IMR-90 (cell line): ENCODE results near the gene CGNL1. TPM values are rescaled to one million over a fixed set of nuclear protein-coding genes. Genes with fewer than 3 reads are reported as not detected.

Experiments
- ATAC-seq: fragments of 200-7000 bp; cut with Tn5 transposase; 2 replicates; pipeline ENCODE4 v1.9.1; 2020; ENCODE audit warnings: low read depth, mild to moderate bottlenecking, moderate library complexity
- BruUV-seq: library from RNA; stranded (reverse); fragments of 400-500 nt; replicated peaks from 2 replicates; lab custom pipeline; 2021; lab: Mats Ljungman, UMichigan
- CTCF ChIA-PET: fragments of 300-600 bp; formaldehyde crosslinking; extraction: SDS; loops from one replicate; lab custom pipeline; 2021; ENCODE audit warnings: antibody characterized with exemption; lab: Yijun Ruan, JAX
- POLR2A ChIA-PET: fragments of 300-600 bp; sonication (Branson Sonifier 250); formaldehyde crosslinking; loops from one replicate; lab custom pipeline; 2022; ENCODE audit warnings: antibody characterized with exemption; ENCODE audit not compliant: unreplicated experiment; lab: Charles Lee
- DNase-seq: peaks from one replicate; pipeline ENCODE4 v3.0.0; 2013
- H2AFZ ChIP-seq: replicated peaks from 2 replicates; pipeline ENCODE3; 2013; ENCODE audit warnings: low read length, mild to moderate bottlenecking; ENCODE audit not compliant: poor library complexity
- H2AK5ac ChIP-seq: 2 replicates; pipeline ENCODE4 v1.6.1; 2013; ENCODE audit warnings: low read depth, low read length, inconsistent platforms
- H2AK9ac ChIP-seq: replicated peaks from 2 replicates; pipeline ENCODE3; 2013; ENCODE audit warnings: mild to moderate bottlenecking, low read depth, low read length, moderate library complexity; ENCODE audit not compliant: poor library complexity
- H2BK120ac ChIP-seq: 2 replicates; pipeline ENCODE4 v1.6.1; 2013; ENCODE audit warnings: low read depth, low read length, inconsistent platforms
- H2BK15ac ChIP-seq: 3 replicates; pipeline ENCODE4 v1.6.1; 2013; ENCODE audit warnings: low read depth, low read length, inconsistent platforms
- H2BK20ac ChIP-seq: 2 replicates; pipeline ENCODE4 v1.6.1; 2013; ENCODE audit warnings: low read depth, mild to moderate bottlenecking, inconsistent platforms, low read length, moderate library complexity
- H2BK5ac ChIP-seq: 2 replicates; pipeline ENCODE4 v1.6.1; 2013; ENCODE audit warnings: mild to moderate bottlenecking, low read depth, low read length, inconsistent platforms; ENCODE audit not compliant: poor library complexity, severe bottlenecking
- H3K14ac ChIP-seq: replicated peaks from 2 replicates; pipeline ENCODE4 v1.6.1; 2013; ENCODE audit warnings: low read depth, low read length, inconsistent platforms
- H3K18ac ChIP-seq: 2 replicates; pipeline ENCODE4 v1.6.1; 2013; ENCODE audit warnings: low read depth, low read length, control low read depth
- H3K23ac ChIP-seq: 2 replicates; pipeline ENCODE4 v1.6.1; 2013; ENCODE audit warnings: low read depth, low read length, inconsistent platforms
- H3K27ac ChIP-seq: 2 replicates; pipeline ENCODE4 v1.5.1; 2013; ENCODE audit warnings: mild to moderate bottlenecking, control low read depth, low read length; ENCODE audit not compliant: insufficient read depth
- H3K27me3 ChIP-seq: 2 replicates; pipeline ENCODE4 v1.6.1; 2013; ENCODE audit warnings: low read length; ENCODE audit not compliant: control insufficient read depth, insufficient read depth
- H3K36me3 ChIP-seq: 2 replicates; pipeline ENCODE4 v1.6.1; 2013; ENCODE audit warnings: low read length, mixed read lengths; ENCODE audit not compliant: control insufficient read depth, insufficient read depth
- H3K4ac ChIP-seq: 2 replicates; pipeline ENCODE4 v1.6.1; 2013; ENCODE audit warnings: low read depth, low read length, inconsistent platforms
- H3K4me1 ChIP-seq: 2 replicates; pipeline ENCODE4 v1.6.1; 2013; ENCODE audit warnings: low read length, mixed read lengths; ENCODE audit not compliant: control insufficient read depth, insufficient read depth
- H3K4me2 ChIP-seq: 2 replicates; pipeline ENCODE4 v1.6.1; 2013; ENCODE audit warnings: low read depth, mild to moderate bottlenecking, control low read depth, low read length, moderate library complexity
- H3K4me3 ChIP-seq: 2 replicates; pipeline ENCODE4 v1.5.1; 2013; ENCODE audit warnings: low read depth, mild to moderate bottlenecking, control low read depth, low read length, moderate library complexity; ENCODE audit not compliant: insufficient read depth
- H3K56ac ChIP-seq: 2 replicates; pipeline ENCODE4 v1.6.1; 2013; ENCODE audit warnings: low read length, inconsistent platforms; ENCODE audit not compliant: insufficient read depth; ENCODE audit errors: extremely low read depth
- H3K79me1 ChIP-seq, 2 experiments: 2 replicates each; pipeline ENCODE4 v1.6.1; 2013; ENCODE audit warnings: low read length in 2 of 2, inconsistent platforms in 1 of 2, low read depth in 1 of 2
- H3K9ac ChIP-seq: 2 replicates; pipeline ENCODE4 v1.6.1; 2013; ENCODE audit warnings: low read depth, low read length, control low read depth
- H3K9me1 ChIP-seq: 2 replicates; pipeline ENCODE4 v1.6.1; 2013; ENCODE audit warnings: low read length, inconsistent platforms; ENCODE audit not compliant: insufficient read depth
- H3K9me3 ChIP-seq: 2 replicates; pipeline ENCODE4 v1.6.1; 2013; ENCODE audit warnings: low read length; ENCODE audit not compliant: control insufficient read depth, insufficient read depth
- H4K20me1 ChIP-seq: 2 replicates; pipeline ENCODE4 v1.6.1; 2013; ENCODE audit warnings: low read length, inconsistent platforms; ENCODE audit not compliant: insufficient read depth
- H4K5ac ChIP-seq: 2 replicates; pipeline ENCODE4 v1.6.1; 2013; ENCODE audit warnings: mild to moderate bottlenecking, low read depth, low read length, control low read depth
- H4K8ac ChIP-seq, 2 experiments: 2 replicates each; pipeline ENCODE4 v1.6.1; 2013; ENCODE audit warnings: low read depth in 2 of 2, low read length in 2 of 2, control low read depth in 1 of 2, inconsistent platforms in 1 of 2
- H4K91ac ChIP-seq: 2 replicates; pipeline ENCODE4 v1.6.1; 2013; ENCODE audit warnings: low read depth, low read length, inconsistent platforms; ENCODE audit not compliant: insufficient read depth
- CHD1 ChIP-seq: IDR thresholded peaks from 2 replicates; pipeline ENCODE4 v1.6.1; 2012; ENCODE audit warnings: low read depth, low read length, improper control_type of control experiment
- FOS ChIP-seq: fragments of 150-350 bp; IDR thresholded peaks from 2 replicates; pipeline ENCODE4 v1.6.1; 2016; ENCODE audit warnings: low read depth, low read length
- MAFK ChIP-seq: IDR thresholded peaks from 2 replicates; pipeline ENCODE4 v1.6.1; 2012; ENCODE audit warnings: low read depth, low read length, improper control_type of control experiment
- NFE2L2 ChIP-seq: fragments of 150-350 bp; IDR thresholded peaks from 2 replicates; pipeline ENCODE4 v1.6.1; 2016; ENCODE audit warnings: low read depth, mild to moderate bottlenecking, low read length
- USF2 ChIP-seq: fragments of 150-350 bp; IDR thresholded peaks from 2 replicates; pipeline ENCODE4 v1.6.1; 2017; ENCODE audit warnings: mild to moderate bottlenecking, antibody characterized with exemption, low read length, low read depth
- WGBS, 2 experiments: methylation state at CpG; one replicate each; pipeline versions ENCODE4 v1.1.5 to v1.1.7; 2013; ENCODE audit warnings: missing lambda C conversion rate in 2 of 2; ENCODE audit not compliant: insufficient read length in 1 of 2; ENCODE audit errors: extremely low coverage in 2 of 2; 5-methylcytosine and 5-hydroxymethylcytosine counted together
- dilution Hi-C: fragments of 300-500 bp; cut with HindIII; formaldehyde crosslinking; loops from one replicate; pipeline ENCODE4 v1.14.3; 2018; ENCODE audit warnings: low sequenced_read_pairs; ENCODE audit not compliant: unreplicated experiment
- in situ Hi-C: fragments of 300-500 bp; cut with MboI; formaldehyde crosslinking; loops from 3 replicates; pipeline ENCODE4 v1.14.3; 2019; ENCODE audit warnings: low sequenced_read_pairs, inconsistent platforms, mixed read lengths
- intact Hi-C: fragments of 100-400 bp; cut with micrococcal nuclease; formaldehyde crosslinking; loops from 2 replicates; pipeline ENCODE4 v1.10.0; 2022
- polyA plus RNA-seq, 3 experiments: library from polyadenylated mRNA; depleted of rRNA; stranded (reverse); fragments of >200 nt; gene quantifications; 2 replicates each; pipeline ENCODE4 v1.2.3, GENCODE V29; 2012; ENCODE audit warnings: low replicate concordance in 1 of 3
- total RNA-seq: library from RNA; depleted of rRNA; stranded (reverse); fragments of >200 nt; gene quantifications from 2 replicates; pipeline ENCODE4 v1.2.3, GENCODE V29; 2012
- TF ChIP-seq, protein P1 (sequence below): fragments of 150-350 bp; IDR thresholded peaks from 2 replicates; pipeline ENCODE4 v1.6.1; 2016; ENCODE audit warnings: low read depth, mild to moderate bottlenecking, low read length, moderate library complexity, borderline replicate concordance

Gene CGNL1
- total and polyA plus RNA-seq, 2 of the 4 experiments (the other 2 are of a cell fraction): 0.07 to 0.18 TPM

DNA sequence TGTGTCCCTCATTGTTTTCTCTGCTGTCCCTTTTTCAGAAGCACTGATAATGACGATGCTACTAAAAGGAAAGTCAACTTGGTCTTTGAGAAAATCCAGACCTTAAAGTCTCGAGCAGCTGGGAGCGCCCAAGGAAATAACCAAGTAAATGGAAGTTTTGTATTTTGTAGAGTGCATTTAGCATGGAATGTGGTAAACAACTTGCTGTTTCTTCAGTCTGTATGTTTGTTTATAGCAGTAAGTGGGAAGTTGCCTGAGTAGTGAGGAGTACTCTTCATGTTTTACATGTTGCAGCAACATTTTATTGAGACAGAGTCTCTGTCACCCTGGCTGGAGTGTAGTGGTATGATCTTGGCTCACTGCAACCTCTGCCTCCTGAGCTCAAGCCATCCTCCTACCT, 66.0 kb downstream of the CGNL1 start:
- no peak for DNase-seq
- in situ Hi-C loops (no loop called here), dilution Hi-C loops (no loop called here), intact Hi-C loops (no loop called here)
- ChIA-PET CTCF (no interaction called here), POLR2A (no interaction called here)
- no peak overlapping the region for H4K5ac ChIP-seq
- H3K9me3 ChIP-seq: no peaks in the 10 kb centered on the region
- BruUV-seq: no TSS peak
- H4K20me1 ChIP-seq: no peaks in the 10 kb centered on the region
- H2BK5ac ChIP-seq: no peak overlapping the region
- no peak overlapping the region for H4K8ac ChIP-seq
- no peak for TF ChIP-seq FOS
- TF ChIP-seq CHD1: no peak
- TF ChIP-seq NFE2L2: no peak
- TF ChIP-seq USF2: no peak
- TF ChIP-seq, protein P1, sequence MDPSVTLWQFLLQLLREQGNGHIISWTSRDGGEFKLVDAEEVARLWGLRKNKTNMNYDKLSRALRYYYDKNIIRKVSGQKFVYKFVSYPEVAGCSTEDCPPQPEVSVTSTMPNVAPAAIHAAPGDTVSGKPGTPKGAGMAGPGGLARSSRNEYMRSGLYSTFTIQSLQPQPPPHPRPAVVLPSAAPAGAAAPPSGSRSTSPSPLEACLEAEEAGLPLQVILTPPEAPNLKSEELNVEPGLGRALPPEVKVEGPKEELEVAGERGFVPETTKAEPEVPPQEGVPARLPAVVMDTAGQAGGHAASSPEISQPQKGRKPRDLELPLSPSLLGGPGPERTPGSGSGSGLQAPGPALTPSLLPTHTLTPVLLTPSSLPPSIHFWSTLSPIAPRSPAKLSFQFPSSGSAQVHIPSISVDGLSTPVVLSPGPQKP: no peak
- TF ChIP-seq MAFK: no peak
- H3K27me3 ChIP-seq: peaks cover 4% of the 10 kb centered on the region; the same call in 1 of the 2 replicates
- no peak overlapping the region for H3K18ac ChIP-seq
- H2AFZ ChIP-seq: no peak overlapping the region
- no peak overlapping the region for H3K14ac ChIP-seq
- no peak overlapping the region for H4K91ac ChIP-seq
- no peak overlapping the region for H2AK9ac ChIP-seq
- no peak overlapping the region for H2BK20ac ChIP-seq
- H3K56ac ChIP-seq: no peak overlapping the region
- H3K27ac ChIP-seq: no peak overlapping the region
- no peak overlapping the region for H3K4me2 ChIP-seq
- H3K9ac ChIP-seq: no peak overlapping the region
- H3K9me1 ChIP-seq: no peaks in the 10 kb centered on the region
- no peak overlapping the region for H3K4ac ChIP-seq
- ATAC-seq: no peak
- H3K4me1 ChIP-seq: no peaks in the 10 kb centered on the region
- no peaks in the 10 kb centered on the region for H3K36me3 ChIP-seq
- H3K23ac ChIP-seq: no peak overlapping the region
- no peak overlapping the region for H3K4me3 ChIP-seq
- no peak overlapping the region for H2BK15ac ChIP-seq
- H2BK120ac ChIP-seq: no peak overlapping the region
- H3K79me1 ChIP-seq: no peaks in the 10 kb centered on the region
- WGBS, 2 experiments: 100% methylated on average over 1 of the region's 3 CpGs; no CpG with 5 or more reads in 1 of the 2 experiments
- no peak overlapping the region for H2AK5ac ChIP-seq
